Activated B cell treated with CpG ODN at 0.5 μM for 24 hours (primary cell): ENCODE measurements around the gene RABGEF1. TPM values are rescaled to one million over a fixed set of nuclear protein-coding genes. Genes with fewer than 3 reads are reported as not detected.
"Not testable (repeated sequence)": the region's sequence is repeated elsewhere in the genome, so short reads cannot be mapped to it uniquely, and the experiment has no call there.

Source experiments
- ATAC-seq: fragments of 200-7000 bp; cut with Tn5 transposase; one replicate; pipeline ENCODE4 v1.10.0; 2021; ENCODE audit warnings: low read depth, mild to moderate bottlenecking, moderate library complexity
- CTCF ChIA-PET: fragments of 350-600 bp; sonication (Branson Sonifier 250); formaldehyde crosslinking; loops from one replicate; lab custom pipeline; 2021; ENCODE audit warnings: antibody characterized with exemption; lab: Charles Lee
- POLR2A ChIA-PET: fragments of 350-600 bp; sonication (Branson Sonifier 250); formaldehyde crosslinking; loops from one replicate; lab custom pipeline; 2021; ENCODE audit warnings: antibody characterized with exemption; lab: Charles Lee
- DNase-seq: peaks from one replicate; pipeline ENCODE4 v3.0.0; 2022
- H3K27ac Mint-ChIP-seq: one replicate; pipeline ENCODE4 v1.8.0; 2020; ENCODE audit warnings: mixed read lengths
- H3K27me3 Mint-ChIP-seq: one replicate; pipeline ENCODE4 v1.8.0; 2021; ENCODE audit warnings: mixed read lengths
- H3K36me3 Mint-ChIP-seq: one replicate; pipeline ENCODE4 v1.8.0; 2021; ENCODE audit warnings: low read depth, mixed read lengths
- H3K4me1 Mint-ChIP-seq: one replicate; pipeline ENCODE4 v1.8.0; 2021; ENCODE audit warnings: mixed read lengths
- H3K4me3 Mint-ChIP-seq: one replicate; pipeline ENCODE4 v1.8.0; 2020; ENCODE audit warnings: mild to moderate bottlenecking, mixed read lengths
- H3K9me3 Mint-ChIP-seq: one replicate; pipeline ENCODE4 v1.8.0; 2020; ENCODE audit warnings: mixed read lengths
- intact Hi-C: fragments of 100-400 bp; cut with micrococcal nuclease; formaldehyde crosslinking; loops from one replicate; pipeline ENCODE4 v1.15.1; 2024
- total RNA-seq: library from RNA; stranded (reverse); gene quantifications from 2 replicates; pipeline ENCODE4 v1.2.3, GENCODE V29; 2022
- TF ChIP-seq, protein P1 (sequence below): fragments of 200-600 bp; IDR thresholded peaks from one replicate; pipeline ENCODE4 v1.8.0; 2022; ENCODE audit warnings: antibody characterized with exemption, mild to moderate bottlenecking

The RABGEF1 gene
- total RNA-seq, 1 donor from 2014 or later = 19.7 TPM

DNA sequence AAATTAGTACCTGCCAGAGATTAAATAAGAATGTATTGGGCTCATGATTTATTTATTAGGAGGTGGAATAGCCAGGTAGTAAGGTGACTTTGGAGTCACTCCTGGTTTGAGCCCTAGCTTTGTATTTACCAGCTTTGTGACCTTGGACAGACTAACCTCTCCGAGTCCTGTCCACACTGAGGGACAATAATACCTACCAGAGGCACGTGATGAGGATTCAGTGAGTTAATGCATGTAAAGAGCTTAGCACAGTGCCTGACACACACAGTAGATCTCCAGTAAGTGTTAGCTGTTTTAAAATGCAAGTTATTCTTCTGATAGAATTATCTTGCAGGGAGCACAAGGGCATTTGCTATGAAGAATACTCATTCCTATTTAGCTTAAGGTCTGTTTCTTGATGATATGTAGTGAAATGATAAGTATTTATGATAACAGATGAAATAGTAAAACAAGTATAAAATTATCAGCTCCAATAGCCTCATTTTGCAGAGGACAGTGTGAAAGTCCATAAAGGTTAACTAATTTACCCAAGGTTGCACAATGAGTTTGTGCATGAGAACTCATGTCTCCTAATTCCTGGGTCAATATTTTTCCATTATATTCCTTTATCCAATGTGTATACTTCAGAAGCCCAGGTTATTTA, 36.4 kb downstream of the RABGEF1 start:
- no peak for DNase-seq
- ATAC-seq = no peak
- Mint-ChIP-seq H3K4me1 (peaks cover 8% of the 10 kb centered on the region), H3K27me3 (no peaks in the 10 kb centered on the region), H3K36me3 (peaks cover 83% of the 10 kb centered on the region), H3K4me3 (no peak overlapping the region), H3K27ac (no peak overlapping the region), H3K9me3 (no peaks in the 10 kb centered on the region)
- intact Hi-C loops = no loop called here
- ChIA-PET CTCF (interaction anchor here (0.8 kb wide), 1 partner anchor 10 kb away, joined by 4 read pairs; no protein-coding TSS in a partner anchor), POLR2A (interaction anchor here (0.8 kb wide), 1 partner anchor 11 kb away, joined by 3 read pairs; no protein-coding TSS in a partner anchor)
- TF ChIP-seq, protein P1, sequence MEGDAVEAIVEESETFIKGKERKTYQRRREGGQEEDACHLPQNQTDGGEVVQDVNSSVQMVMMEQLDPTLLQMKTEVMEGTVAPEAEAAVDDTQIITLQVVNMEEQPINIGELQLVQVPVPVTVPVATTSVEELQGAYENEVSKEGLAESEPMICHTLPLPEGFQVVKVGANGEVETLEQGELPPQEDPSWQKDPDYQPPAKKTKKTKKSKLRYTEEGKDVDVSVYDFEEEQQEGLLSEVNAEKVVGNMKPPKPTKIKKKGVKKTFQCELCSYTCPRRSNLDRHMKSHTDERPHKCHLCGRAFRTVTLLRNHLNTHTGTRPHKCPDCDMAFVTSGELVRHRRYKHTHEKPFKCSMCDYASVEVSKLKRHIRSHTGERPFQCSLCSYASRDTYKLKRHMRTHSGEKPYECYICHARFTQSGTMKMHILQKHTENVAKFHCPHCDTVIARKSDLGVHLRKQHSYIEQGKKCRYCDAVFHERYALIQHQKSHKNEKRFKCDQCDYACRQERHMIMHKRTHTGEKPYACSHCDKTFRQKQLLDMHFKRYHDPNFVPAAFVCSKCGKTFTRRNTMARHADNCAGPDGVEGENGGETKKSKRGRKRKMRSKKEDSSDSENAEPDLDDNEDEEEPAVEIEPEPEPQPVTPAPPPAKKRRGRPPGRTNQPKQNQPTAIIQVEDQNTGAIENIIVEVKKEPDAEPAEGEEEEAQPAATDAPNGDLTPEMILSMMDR = no peak

DNA sequence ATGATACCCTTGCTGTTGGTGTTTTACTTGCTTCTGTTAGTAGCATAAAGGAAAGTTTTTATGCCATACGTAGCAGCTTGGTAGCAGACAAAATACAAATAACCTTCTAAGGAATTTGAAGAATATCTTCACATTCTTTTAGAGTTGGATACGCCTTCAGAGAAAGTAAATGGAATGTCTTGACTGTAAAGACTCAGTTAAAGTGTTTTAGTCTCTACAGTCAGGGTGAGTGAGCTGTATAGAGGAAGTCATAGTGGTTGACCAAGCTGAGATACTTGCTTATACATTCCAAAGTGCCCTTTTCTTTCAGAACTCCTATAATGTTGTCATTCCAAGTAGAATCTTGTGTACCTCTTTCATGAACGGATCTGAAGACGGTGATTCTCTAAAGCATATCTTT, 37.7 kb downstream of the RABGEF1 start:
- H3K27me3 Mint-ChIP-seq = no peaks in the 10 kb centered on the region
- ATAC-seq (no peak), DNase-seq (no peak)
- TF ChIP-seq, protein P1 = no peak
- H3K4me3 Mint-ChIP-seq = no peak overlapping the region
- H3K36me3 Mint-ChIP-seq = peaks cover 85% of the 10 kb centered on the region
- CTCF ChIA-PET = no interaction called here
- H3K27ac Mint-ChIP-seq = no peak overlapping the region
- intact Hi-C loops = no loop called here
- H3K9me3 Mint-ChIP-seq = no peaks in the 10 kb centered on the region
- POLR2A ChIA-PET = interaction anchor here (2.8 kb wide), 1 partner anchor 38 kb away, joined by 8 read pairs; the partner anchor contains the start of gene RABGEF1
- H3K4me1 Mint-ChIP-seq = peaks cover 5% of the 10 kb centered on the region

DNA sequence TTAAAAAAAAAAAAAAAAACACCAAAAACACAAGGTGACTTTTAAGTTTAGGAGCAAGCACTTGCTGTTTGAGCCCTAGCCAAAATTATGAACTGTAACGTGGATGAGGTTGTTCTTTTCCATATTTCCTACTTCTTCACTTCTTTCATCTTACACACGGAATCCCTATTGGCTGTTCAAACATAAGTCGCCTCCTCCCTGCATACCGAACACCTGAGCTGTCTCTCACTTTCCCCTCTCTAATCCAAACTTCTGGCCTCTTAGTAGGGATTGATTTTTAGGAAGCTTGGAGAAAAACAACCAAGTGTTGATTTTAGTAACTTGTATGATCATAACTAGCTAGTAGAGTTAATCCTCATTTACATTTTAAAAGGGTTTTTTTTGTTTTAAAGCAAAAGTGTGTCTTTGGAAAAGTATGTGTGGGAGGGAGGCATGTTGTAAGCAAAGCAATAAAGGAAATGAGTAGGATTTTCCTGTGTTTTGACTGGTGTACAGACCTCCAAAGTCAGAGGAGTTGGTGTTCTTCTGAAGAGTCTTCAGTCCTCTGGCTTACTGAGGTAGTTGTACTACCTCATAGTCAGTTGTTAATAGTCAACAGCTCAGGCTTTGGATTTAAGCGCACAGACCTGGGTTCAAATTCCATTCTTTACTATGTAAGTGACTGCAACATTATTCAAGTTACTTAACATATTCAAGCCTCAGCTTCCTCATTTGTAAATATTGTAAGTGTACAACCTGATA, 39.3 kb downstream of the RABGEF1 start:
- intact Hi-C loops = no loop called here
- POLR2A ChIA-PET = interaction anchor here (0.6 to 2.8 kb wide), 2 partner anchors 39 to 98 kb away, joined by 4 to 8 read pairs; partner anchors contain the start of gene RABGEF1

DNA sequence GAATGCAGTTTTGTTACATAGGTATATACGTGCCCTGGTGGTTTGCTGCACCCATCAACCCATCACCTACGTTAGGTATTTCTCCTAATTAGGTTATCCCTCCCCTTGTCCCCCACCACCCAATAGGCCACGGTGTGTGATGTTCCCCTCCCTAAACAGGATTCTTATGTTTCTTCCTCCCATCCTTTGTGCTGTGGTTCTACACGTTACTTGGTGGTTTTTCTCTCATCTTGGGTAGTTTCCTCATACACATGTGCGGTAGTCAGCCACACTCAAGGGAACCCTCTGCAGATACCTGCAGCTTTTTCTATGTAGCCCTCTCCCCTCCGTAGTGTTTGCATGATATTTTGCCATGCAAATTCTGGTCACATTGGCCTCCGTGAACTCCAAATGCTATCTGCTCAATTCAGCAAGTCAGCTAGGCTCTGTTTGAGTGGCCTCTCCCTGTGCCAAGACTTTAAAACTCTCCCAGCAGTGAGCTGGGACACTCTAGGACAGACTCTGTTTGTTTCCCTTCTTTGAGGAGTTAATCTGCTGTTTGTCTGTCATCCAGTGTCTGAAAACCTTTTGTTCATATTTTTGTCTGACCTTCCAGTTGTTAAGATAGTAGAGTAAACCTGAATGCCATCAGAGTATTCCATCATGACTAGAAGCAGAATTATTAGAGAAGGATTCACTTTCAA, 41.0 kb downstream of the RABGEF1 start:
- ChIA-PET POLR2A (no interaction called here), CTCF (no interaction called here)
- no peak for DNase-seq
- TF ChIP-seq, protein P1 = no peak
- Mint-ChIP-seq H3K4me1 (peaks cover 5% of the 10 kb centered on the region), H3K27me3 (no peaks in the 10 kb centered on the region), H3K9me3 (no peaks in the 10 kb centered on the region), H3K36me3 (peaks cover 83% of the 10 kb centered on the region), H3K4me3 (no peak overlapping the region), H3K27ac (no peak overlapping the region)
- intact Hi-C loops = no loop called here
- no peak for ATAC-seq

More for the DNA sequence above, 39.3 kb downstream of the RABGEF1 start:
- DNase-seq (no peak), ATAC-seq (no peak)
- CTCF ChIA-PET = no interaction called here
- no peak overlapping the region for H3K4me3 Mint-ChIP-seq
- no peaks in the 10 kb centered on the region for H3K9me3 Mint-ChIP-seq
- H3K27me3 Mint-ChIP-seq = no peaks in the 10 kb centered on the region
- TF ChIP-seq, protein P1 = no peak
- H3K27ac Mint-ChIP-seq = no peak overlapping the region
- H3K36me3 Mint-ChIP-seq = peaks cover 83% of the 10 kb centered on the region
- peaks cover 5% of the 10 kb centered on the region for H3K4me1 Mint-ChIP-seq

DNA sequence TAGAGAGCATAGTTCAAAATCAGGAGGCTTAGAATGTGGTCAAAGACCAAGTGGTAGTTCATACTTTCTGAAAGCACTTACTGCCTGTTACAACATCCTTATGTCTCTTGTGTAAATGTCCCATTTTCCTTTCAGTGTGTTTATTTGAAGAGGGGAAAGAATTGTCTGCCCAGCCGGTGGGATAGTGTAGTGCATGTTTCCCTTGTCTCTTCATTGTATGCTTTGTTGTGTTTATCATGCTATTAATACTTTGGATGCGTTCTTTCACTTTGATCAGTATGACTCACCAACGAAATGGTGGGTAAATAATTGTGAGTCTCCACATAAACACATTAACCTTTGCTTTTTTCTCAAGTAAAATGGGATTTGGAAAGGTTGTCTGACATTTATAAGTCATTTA, 42.3 kb downstream of the RABGEF1 start:
- intact Hi-C loops, H3K27ac Mint-ChIP-seq: not testable (repeated sequence)
- peaks cover 81% of the 10 kb centered on the region for H3K36me3 Mint-ChIP-seq

DNA sequence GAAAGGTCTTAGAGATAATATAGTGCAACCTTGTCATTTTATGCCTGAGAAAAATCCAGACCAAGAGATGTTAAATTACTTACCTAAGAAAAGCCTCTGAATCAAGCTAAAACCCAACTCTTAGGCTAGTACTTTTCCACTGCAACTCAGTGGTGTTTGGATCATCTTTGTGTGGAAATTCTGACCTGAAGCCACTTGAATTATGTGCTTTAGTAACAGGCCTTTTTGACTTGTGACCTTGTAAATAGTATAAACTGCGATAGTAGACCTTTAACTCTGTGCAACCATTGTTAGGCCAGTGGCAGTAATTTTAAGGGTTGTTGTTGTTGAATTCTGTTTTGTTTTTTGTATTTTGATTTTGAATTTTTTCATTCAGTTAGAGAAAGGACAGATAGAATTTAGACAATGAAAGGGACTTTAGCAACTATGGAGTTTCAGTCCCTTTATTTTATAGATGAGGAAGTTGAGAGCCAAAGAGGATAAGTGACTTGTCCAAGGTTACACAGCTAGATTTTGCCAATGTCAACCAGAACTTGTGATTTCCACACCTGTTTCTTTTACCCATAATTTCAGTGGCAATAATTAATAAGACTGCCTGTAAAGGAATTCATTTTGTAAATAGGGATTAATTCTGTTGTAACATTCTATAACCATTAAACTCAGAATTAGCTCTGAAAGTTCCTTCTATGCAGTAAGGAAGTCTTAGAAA, 43.5 kb downstream of the RABGEF1 start:
- ATAC-seq, H3K4me3 Mint-ChIP-seq, H3K4me1 Mint-ChIP-seq, DNase-seq, intact Hi-C loops, H3K9me3 Mint-ChIP-seq, H3K27me3 Mint-ChIP-seq, H3K27ac Mint-ChIP-seq: not testable (repeated sequence)
- peaks cover 76% of the 10 kb centered on the region for H3K36me3 Mint-ChIP-seq
- ChIA-PET POLR2A (interaction anchor here (0.7 kb wide), 1 partner anchor 73 kb away, joined by 3 read pairs; no protein-coding TSS in a partner anchor), CTCF (interaction anchor here (0.6 kb wide), 1 partner anchor 370 kb away, joined by 3 read pairs; no protein-coding TSS in a partner anchor)

More for the DNA sequence above, 42.3 kb downstream of the RABGEF1 start:
- H3K27me3 Mint-ChIP-seq, H3K9me3 Mint-ChIP-seq, ATAC-seq, H3K4me1 Mint-ChIP-seq, H3K4me3 Mint-ChIP-seq, CTCF ChIA-PET, DNase-seq, POLR2A ChIA-PET: not testable (repeated sequence)
